ENCODE data around the gene SIX5.

Gene SIX5

GRCh38 chr19:45766296-45766868 lies 2.7 kb downstream of the SIX5 start:
- Histone ChIP-seq H3K27ac (ENCODE audit: low read depth, low read length) (no peak overlapping the region), H3K4me2 (ENCODE audit: low read length) (no peak overlapping the region), H3K36me3 (ENCODE audit: control insufficient read depth, low read length) (no peaks in the 10 kb centered on the region), H3K4me1 (ENCODE audit: control insufficient read depth, low read length) (peaks cover 19% of the 10 kb centered on the region), H4K20me1 (ENCODE audit: control insufficient read depth, insufficient read depth, low read depth, low read length) (no peaks in the 10 kb centered on the region), H3K9me2 (replicated peaks; ENCODE audit: control insufficient read depth, low read length) (no peaks in the 10 kb centered on the region), H3F3A (ENCODE audit: control insufficient read depth, insufficient read depth) (no peaks in the 10 kb centered on the region), H3K4me3 (ENCODE audit: low read length) (no peak overlapping the region), H3K9me3 (ENCODE audit: control insufficient read depth, insufficient read depth, low read length) (no peaks in the 10 kb centered on the region), H3K79me2 (ENCODE audit: control insufficient read depth, low read length) (no peaks in the 10 kb centered on the region), H3K27me3 (ENCODE audit: control insufficient read depth, low read length) (peaks cover 8% of the 10 kb centered on the region)
- TF ChIP-seq CTCF (IDR thresholded peaks at IDR 0.05; ENCODE audit: low read depth, low read length, poor library complexity, severe bottlenecking): no peak
- no peak for TF ChIP-seq EZH2phosphoT487 (IDR thresholded peaks at IDR 0.05; ENCODE audit: borderline replicate concordance, low read length)

GRCh38 chr19:45765702-45766295 lies 3.3 kb downstream of the SIX5 start:
- no peak for TF ChIP-seq EZH2phosphoT487 (IDR thresholded peaks at IDR 0.05; ENCODE audit: borderline replicate concordance, low read length)
- no peak for TF ChIP-seq CTCF (IDR thresholded peaks at IDR 0.05; ENCODE audit: low read depth, low read length, poor library complexity, severe bottlenecking)
- H3K79me2 ChIP-seq (ENCODE audit: control insufficient read depth, low read length): no peaks in the 10 kb centered on the region
- peaks cover 8% of the 10 kb centered on the region for H3K27me3 ChIP-seq (ENCODE audit: control insufficient read depth, low read length)
- no peak overlapping the region for H3K4me2 ChIP-seq (ENCODE audit: low read length)
- peaks cover 15% of the 10 kb centered on the region for H3K4me1 ChIP-seq (ENCODE audit: control insufficient read depth, low read length)
- no peaks in the 10 kb centered on the region for H3K36me3 ChIP-seq (ENCODE audit: control insufficient read depth, low read length)
- no peaks in the 10 kb centered on the region for H4K20me1 ChIP-seq (ENCODE audit: control insufficient read depth, insufficient read depth, low read depth, low read length)
- H3K4me3 ChIP-seq (ENCODE audit: low read length): no peak overlapping the region
- H3K9me2 ChIP-seq (replicated peaks; ENCODE audit: control insufficient read depth, low read length): no peaks in the 10 kb centered on the region
- H3K9me3 ChIP-seq (ENCODE audit: control insufficient read depth, insufficient read depth, low read length): no peaks in the 10 kb centered on the region
- H3K27ac ChIP-seq (ENCODE audit: low read depth, low read length): no peak overlapping the region
- no peaks in the 10 kb centered on the region for H3F3A ChIP-seq (ENCODE audit: control insufficient read depth, insufficient read depth)

- TF ChIP-seq CTCF (IDR thresholded peaks at IDR 0.05; ENCODE audit: low read depth, low read length, poor library complexity, severe bottlenecking) (no peak), EZH2phosphoT487 (IDR thresholded peaks at IDR 0.05; ENCODE audit: borderline replicate concordance, low read length) (no peak)
- Histone ChIP-seq H3K4me3 (ENCODE audit: low read length) (no peak overlapping the region), H3K4me1 (ENCODE audit: control insufficient read depth, low read length) (peaks cover 14% of the 10 kb centered on the region), H3K79me2 (ENCODE audit: control insufficient read depth, low read length) (no peaks in the 10 kb centered on the region), H3K36me3 (ENCODE audit: control insufficient read depth, low read length) (no peaks in the 10 kb centered on the region), H3K9me3 (ENCODE audit: control insufficient read depth, insufficient read depth, low read length) (no peaks in the 10 kb centered on the region), H3F3A (ENCODE audit: control insufficient read depth, insufficient read depth) (no peaks in the 10 kb centered on the region), H3K9me2 (replicated peaks; ENCODE audit: control insufficient read depth, low read length) (no peaks in the 10 kb centered on the region), H3K27me3 (ENCODE audit: control insufficient read depth, low read length) (peaks cover 8% of the 10 kb centered on the region), H4K20me1 (ENCODE audit: control insufficient read depth, insufficient read depth, low read depth, low read length) (no peaks in the 10 kb centered on the region), H3K4me2 (ENCODE audit: low read length) (no peak overlapping the region), H3K27ac (ENCODE audit: low read depth, low read length) (no peak overlapping the region)
Observed at GRCh38 chr19:45764945-45765701, 3.9 kb downstream of the SIX5 start.
